ENCODE measurements around the gene NLRP1. TPM values are rescaled to one million over a fixed set of nuclear protein-coding genes. Genes with fewer than 3 reads are reported as not detected.

NLRP1 gene
- total RNA-seq, 4 donors from 2014 or later: 3.6 to 7.7 (median 6.9) TPM

DNA sequence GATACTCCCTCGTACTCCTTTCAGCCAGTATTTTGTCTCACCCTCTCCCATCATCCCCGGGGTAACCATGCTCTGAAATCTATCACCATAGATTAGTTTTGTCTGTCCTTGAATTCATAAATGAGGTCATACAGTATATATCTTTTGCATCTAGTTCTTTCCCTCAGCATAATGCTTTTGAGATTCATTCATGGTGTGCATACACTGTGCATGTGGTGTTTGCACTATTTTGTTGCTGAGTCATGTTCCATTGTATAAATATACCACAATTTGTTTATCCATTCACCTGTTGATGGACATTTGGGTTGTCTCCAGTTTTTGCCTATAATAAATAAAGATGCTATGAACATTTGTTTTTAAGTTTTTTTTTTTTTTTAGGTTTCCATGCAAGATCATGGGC lies 34.2 kb upstream of the NLRP1 start:
- no peaks in the 10 kb centered on the region for H3K4me1 ChIP-seq
- TF ChIP-seq POLR2A (IDR thresholded peaks at IDR 0.05) (no peak), CTCF (IDR thresholded peaks at IDR 0.05 in 4 of 5, conservative IDR thresholded peaks at IDR 0.05 in 1 of 5) (no peak)
- intact Hi-C loops (cut with DNase I; ENCODE audit: low total_unique reads) (no loop called here), in situ Hi-C loops (cut with MboI; ENCODE audit: low sequenced_read_pairs in 4 of 4) (no loop called here)
- H3K9me3 ChIP-seq: no peaks in the 10 kb centered on the region
- H3K27ac ChIP-seq: no peak overlapping the region
- no peaks in the 10 kb centered on the region for H3K36me3 ChIP-seq
- no peak for DNase-seq
- no peak overlapping the region for H3K4me3 ChIP-seq
- peaks cover 0 to 6% (median 6%) of the 10 kb centered on the region in 3 donors for H3K27me3 ChIP-seq
- ATAC-seq: no peak

- ATAC-seq: no peak
- TF ChIP-seq CTCF (IDR thresholded peaks at IDR 0.05 in 4 of 5, conservative IDR thresholded peaks at IDR 0.05 in 1 of 5) (no peak), POLR2A (IDR thresholded peaks at IDR 0.05) (no peak)
Measured at GRCh38 chr17:5615476-5615875, 31.2 kb upstream of the NLRP1 start.

GRCh38 chr17:5610956-5611355 lies 26.6 kb upstream of the NLRP1 start:
- H3K27ac ChIP-seq: no peak overlapping the region
- no peaks in the 10 kb centered on the region for H3K4me1 ChIP-seq
- ATAC-seq (no peak), DNase-seq (peak in 1 of 2 donors; percentile 10)
- in situ Hi-C loops (cut with MboI; ENCODE audit: low sequenced_read_pairs in 4 of 4): no loop called here
- H3K4me3 ChIP-seq: no peak overlapping the region
- no peaks in the 10 kb centered on the region for H3K36me3 ChIP-seq
- intact Hi-C loops (cut with DNase I; ENCODE audit: low total_unique reads): no loop called here
- H3K9me3 ChIP-seq: no peaks in the 10 kb centered on the region
- TF ChIP-seq POLR2A (IDR thresholded peaks at IDR 0.05) (no peak), CTCF (IDR thresholded peaks at IDR 0.05 in 4 of 5, conservative IDR thresholded peaks at IDR 0.05 in 1 of 5) (no peak)
- H3K27me3 ChIP-seq: peaks cover 0 to 10% (median 0%) of the 10 kb centered on the region in 3 donors

More at GRCh38 chr17:5615476-5615875, 31.2 kb upstream of the NLRP1 start:
- no peaks in the 10 kb centered on the region for H3K36me3 ChIP-seq
- H3K9me3 ChIP-seq: no peaks in the 10 kb centered on the region
- H3K4me3 ChIP-seq: no peak overlapping the region
- in situ Hi-C loops (cut with MboI; ENCODE audit: low sequenced_read_pairs in 4 of 4): no loop called here
- no peak for DNase-seq
- no peaks in the 10 kb centered on the region for H3K4me1 ChIP-seq
- no peak overlapping the region for H3K27ac ChIP-seq
- intact Hi-C loops (cut with DNase I; ENCODE audit: low total_unique reads): no loop called here
- H3K27me3 ChIP-seq: peaks cover 0 to 1% (median under 1%) of the 10 kb centered on the region in 3 donors

- Histone ChIP-seq H3K4me1 (no peaks in the 10 kb centered on the region), H3K36me3 (no peaks in the 10 kb centered on the region), H3K9me3 (no peaks in the 10 kb centered on the region), H3K27ac (no peak overlapping the region), H3K4me3 (no peak overlapping the region), H3K27me3 (peaks cover 0 to 13% (median 0%) of the 10 kb centered on the region in 3 donors)
- no peak for ATAC-seq
- in situ Hi-C loops (cut with MboI; ENCODE audit: low sequenced_read_pairs in 4 of 4) (no loop called here), intact Hi-C loops (cut with DNase I; ENCODE audit: low total_unique reads) (no loop called here)
- TF ChIP-seq CTCF (IDR thresholded peaks at IDR 0.05 in 4 of 5, conservative IDR thresholded peaks at IDR 0.05 in 1 of 5) (no peak), POLR2A (IDR thresholded peaks at IDR 0.05) (no peak)
- no peak for DNase-seq
Measured at GRCh38 chr17:5608399-5609112, 24.2 kb upstream of the NLRP1 start.
